Measurements from ENCODE around the gene VAV1. TPM values are rescaled to one million over a fixed set of nuclear protein-coding genes. Genes with fewer than 3 reads are reported as not detected.

Gene VAV1
- total and polyA plus RNA-seq, 9 of the 15 experiments (the other 6 are each of a cell fraction or from before 2014, with no cell fraction given): 0.46 to 20.1 (median 11.1) TPM

DNA sequence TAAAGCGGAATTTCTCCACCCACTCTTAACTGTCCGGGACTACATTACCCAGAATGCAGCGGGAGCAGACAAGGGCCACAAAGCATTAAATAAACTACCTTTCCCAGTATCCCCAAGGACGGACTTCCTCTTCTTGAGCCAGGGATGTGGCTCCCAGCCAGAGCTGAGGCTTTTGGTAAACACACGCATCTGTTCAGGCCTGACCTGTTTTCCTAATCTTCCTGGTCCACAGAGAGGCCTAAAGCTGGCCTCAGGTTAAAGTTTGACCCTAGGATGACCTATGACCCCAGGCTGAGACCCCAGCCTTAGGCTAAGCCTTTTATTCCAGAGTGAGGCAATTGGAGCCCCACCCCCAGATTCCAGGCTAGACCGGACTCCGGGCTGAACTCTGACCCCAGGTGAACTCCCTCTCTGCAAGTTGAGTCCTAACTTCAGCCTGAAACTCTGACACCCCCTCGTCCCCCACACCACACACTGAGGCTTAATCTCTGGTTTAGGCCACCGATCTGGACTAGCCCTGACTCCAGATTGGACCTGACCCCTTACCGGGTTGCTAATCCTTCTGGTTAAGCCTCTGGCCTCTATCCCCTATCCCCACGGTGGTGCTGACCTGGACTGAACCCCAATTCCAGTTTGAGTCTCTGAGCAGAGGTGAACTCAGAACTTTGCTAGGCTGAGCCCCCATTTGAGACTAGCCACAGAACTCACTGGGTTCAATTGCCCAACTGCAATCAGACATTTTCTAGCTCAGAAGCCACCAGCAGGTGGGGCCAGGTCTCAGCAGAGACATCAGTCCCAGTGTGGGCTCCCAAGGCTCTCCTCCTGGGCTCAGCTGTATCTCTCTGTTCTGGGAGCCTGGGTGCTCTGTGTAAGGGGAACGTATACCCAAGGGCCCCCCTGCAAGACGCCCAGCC, 34.4 kb upstream of the VAV1 start (continued):
- no peak for TF ChIP-seq PCBP1 (IDR thresholded peaks at IDR 0.05; ENCODE audit: low read depth, low read length, poor library complexity, severe bottlenecking)
- TF ChIP-seq SRF (CRISPR knock-in tag; IDR thresholded peaks at IDR 0.05): 0 out of 4 replicates have a peak, but pooled peaks of 1 of the 2 experiments have one; percentile 2
- TF ChIP-seq ZNF165 (CRISPR knock-in tag; IDR thresholded peaks at IDR 0.05; ENCODE audit: borderline replicate concordance): no peak; the same call in 1 of the 2 replicates
- TF ChIP-seq MAFF (IDR thresholded peaks at IDR 0.05; ENCODE audit: low read length): no peak
- TF ChIP-seq TSC22D4 (tag; IDR thresholded peaks at IDR 0.05): no peak
- TF ChIP-seq RFX1 (IDR thresholded peaks at IDR 0.05): no peak
- TF ChIP-seq, protein P1, sequence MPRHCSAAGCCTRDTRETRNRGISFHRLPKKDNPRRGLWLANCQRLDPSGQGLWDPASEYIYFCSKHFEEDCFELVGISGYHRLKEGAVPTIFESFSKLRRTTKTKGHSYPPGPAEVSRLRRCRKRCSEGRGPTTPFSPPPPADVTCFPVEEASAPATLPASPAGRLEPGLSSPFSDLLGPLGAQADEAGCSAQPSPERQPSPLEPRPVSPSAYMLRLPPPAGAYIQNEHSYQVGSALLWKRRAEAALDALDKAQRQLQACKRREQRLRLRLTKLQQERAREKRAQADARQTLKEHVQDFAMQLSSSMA (CRISPR knock-in tag; IDR thresholded peaks at IDR 0.05): 0 out of 2 replicates have a peak, but pooled peaks have one; percentile 56
- TF ChIP-seq ETV6 (IDR thresholded peaks at IDR 0.05; ENCODE audit: borderline replicate concordance in 1 of 2, low read depth in 2 of 2, low read length in 1 of 2): no peak; a peak in 1 of 4 replicates
- TF ChIP-seq ETV6 (CRISPR knock-in tag; IDR thresholded peaks at IDR 0.05; ENCODE audit: borderline replicate concordance): no peak
- no peak for TF ChIP-seq XRCC4 (IDR thresholded peaks at IDR 0.05; ENCODE audit: extremely low read depth, insufficient read depth, insufficient read length)
- TF ChIP-seq MAFG (tag; conservative IDR thresholded peaks at IDR 0.05): no peak
- no peak for TF ChIP-seq ZNF324 (CRISPR knock-in tag; IDR thresholded peaks at IDR 0.05)
- TF ChIP-seq RHOXF2B (CRISPR knock-in tag; conservative IDR thresholded peaks at IDR 0.05): no peak
- TF ChIP-seq HMG20B (CRISPR knock-in tag; IDR thresholded peaks at IDR 0.05): no peak
- TF ChIP-seq SMAD3 (CRISPR knock-in tag; conservative IDR thresholded peaks at IDR 0.05): no peak
- TF ChIP-seq, protein P2, sequence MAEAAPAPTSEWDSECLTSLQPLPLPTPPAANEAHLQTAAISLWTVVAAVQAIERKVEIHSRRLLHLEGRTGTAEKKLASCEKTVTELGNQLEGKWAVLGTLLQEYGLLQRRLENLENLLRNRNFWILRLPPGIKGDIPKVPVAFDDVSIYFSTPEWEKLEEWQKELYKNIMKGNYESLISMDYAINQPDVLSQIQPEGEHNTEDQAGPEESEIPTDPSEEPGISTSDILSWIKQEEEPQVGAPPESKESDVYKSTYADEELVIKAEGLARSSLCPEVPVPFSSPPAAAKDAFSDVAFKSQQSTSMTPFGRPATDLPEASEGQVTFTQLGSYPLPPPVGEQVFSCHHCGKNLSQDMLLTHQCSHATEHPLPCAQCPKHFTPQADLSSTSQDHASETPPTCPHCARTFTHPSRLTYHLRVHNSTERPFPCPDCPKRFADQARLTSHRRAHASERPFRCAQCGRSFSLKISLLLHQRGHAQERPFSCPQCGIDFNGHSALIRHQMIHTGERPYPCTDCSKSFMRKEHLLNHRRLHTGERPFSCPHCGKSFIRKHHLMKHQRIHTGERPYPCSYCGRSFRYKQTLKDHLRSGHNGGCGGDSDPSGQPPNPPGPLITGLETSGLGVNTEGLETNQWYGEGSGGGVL (CRISPR knock-in tag; IDR thresholded peaks at IDR 0.05): no peak
- TF ChIP-seq FOXJ3 (CRISPR knock-in tag; IDR thresholded peaks at IDR 0.05): no peak
- TF ChIP-seq, protein P3, sequence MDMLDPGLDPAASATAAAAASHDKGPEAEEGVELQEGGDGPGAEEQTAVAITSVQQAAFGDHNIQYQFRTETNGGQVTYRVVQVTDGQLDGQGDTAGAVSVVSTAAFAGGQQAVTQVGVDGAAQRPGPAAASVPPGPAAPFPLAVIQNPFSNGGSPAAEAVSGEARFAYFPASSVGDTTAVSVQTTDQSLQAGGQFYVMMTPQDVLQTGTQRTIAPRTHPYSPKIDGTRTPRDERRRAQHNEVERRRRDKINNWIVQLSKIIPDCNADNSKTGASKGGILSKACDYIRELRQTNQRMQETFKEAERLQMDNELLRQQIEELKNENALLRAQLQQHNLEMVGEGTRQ (CRISPR knock-in tag; IDR thresholded peaks at IDR 0.05): no peak
- peak; percentile 44; the same call in 1 of the 2 replicates for TF ChIP-seq TOE1 (IDR thresholded peaks at IDR 0.05; ENCODE audit: borderline replicate concordance)
- no peak for TF ChIP-seq TOE1 (CRISPR knock-in tag; IDR thresholded peaks at IDR 0.05; ENCODE audit: borderline replicate concordance, low read depth)
- TF ChIP-seq KAT7 (CRISPR knock-in tag; IDR thresholded peaks at IDR 0.05; ENCODE audit: borderline replicate concordance): no peak
- TF ChIP-seq ZFP30 (CRISPR knock-in tag; IDR thresholded peaks at IDR 0.05; ENCODE audit: borderline replicate concordance): no peak
- TF ChIP-seq MTA1 (IDR thresholded peaks at IDR 0.05; ENCODE audit: borderline replicate concordance): peak; percentile 48; the same call in 1 of the 2 replicates
- no peak for TF ChIP-seq BCL6 (CRISPR knock-in tag; IDR thresholded peaks at IDR 0.05)
- peak in 2 of 3 experiments; percentile 48 to 74 for TF ChIP-seq YY1 (IDR thresholded peaks at IDR 0.05; ENCODE audit: borderline replicate concordance in 1 of 3, control insufficient read depth in 1 of 3, extremely low read depth in 1 of 3, insufficient read depth in 3 of 3, insufficient read length in 1 of 3, insufficient replicate concordance in 2 of 3, low read depth in 1 of 3, low read length in 2 of 3)

Data from K562 (cell line).